Sigmoid colon (tissue), 4 donors: ENCODE measurements around the gene CEMP1.

Experiments used
- EP300 ChIP-seq, 4 donors: sonication (generic); formaldehyde crosslinking; IDR thresholded peaks; one replicate each; pipeline ENCODE4 v1.6.1; 2017; ENCODE audit warnings: antibody characterized with exemption in 4 of 4
- TF ChIP-seq, protein P1 (sequence below), 4 experiments: fragments of 450-650 bp in 3 of 4; fragments of 200-600 bp in 1 of 4; IDR thresholded peaks; one replicate each; pipeline ENCODE4 v1.5.1; 2016 to 2019; ENCODE audit warnings: antibody characterized with exemption in 4 of 4, mild to moderate bottlenecking in 3 of 4, moderate library complexity in 2 of 4

DNA sequence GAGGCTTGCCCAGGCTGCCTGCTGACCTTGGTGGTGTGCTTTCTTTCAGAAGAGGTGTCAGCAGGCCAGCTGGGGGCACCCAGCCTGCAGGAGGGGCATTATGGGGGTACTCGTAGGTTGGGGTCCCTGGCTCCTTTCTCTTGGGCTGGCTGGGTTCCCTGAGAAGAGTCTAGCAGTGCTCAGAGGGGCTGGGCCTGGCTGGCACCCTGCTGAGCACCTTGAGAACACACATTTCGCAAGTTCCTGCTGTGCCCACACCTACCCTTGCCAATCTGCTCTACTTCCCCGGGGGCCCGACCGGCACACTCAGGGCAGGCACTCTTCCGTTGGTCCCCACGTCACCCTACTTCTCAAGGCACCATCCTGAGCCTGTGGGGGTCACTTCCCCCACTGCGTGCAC is 5.1 kb downstream of the CEMP1 start:
- TF ChIP-seq, protein P1, sequence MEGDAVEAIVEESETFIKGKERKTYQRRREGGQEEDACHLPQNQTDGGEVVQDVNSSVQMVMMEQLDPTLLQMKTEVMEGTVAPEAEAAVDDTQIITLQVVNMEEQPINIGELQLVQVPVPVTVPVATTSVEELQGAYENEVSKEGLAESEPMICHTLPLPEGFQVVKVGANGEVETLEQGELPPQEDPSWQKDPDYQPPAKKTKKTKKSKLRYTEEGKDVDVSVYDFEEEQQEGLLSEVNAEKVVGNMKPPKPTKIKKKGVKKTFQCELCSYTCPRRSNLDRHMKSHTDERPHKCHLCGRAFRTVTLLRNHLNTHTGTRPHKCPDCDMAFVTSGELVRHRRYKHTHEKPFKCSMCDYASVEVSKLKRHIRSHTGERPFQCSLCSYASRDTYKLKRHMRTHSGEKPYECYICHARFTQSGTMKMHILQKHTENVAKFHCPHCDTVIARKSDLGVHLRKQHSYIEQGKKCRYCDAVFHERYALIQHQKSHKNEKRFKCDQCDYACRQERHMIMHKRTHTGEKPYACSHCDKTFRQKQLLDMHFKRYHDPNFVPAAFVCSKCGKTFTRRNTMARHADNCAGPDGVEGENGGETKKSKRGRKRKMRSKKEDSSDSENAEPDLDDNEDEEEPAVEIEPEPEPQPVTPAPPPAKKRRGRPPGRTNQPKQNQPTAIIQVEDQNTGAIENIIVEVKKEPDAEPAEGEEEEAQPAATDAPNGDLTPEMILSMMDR (IDR thresholded peaks at IDR 0.05): no peak
- TF ChIP-seq EP300 (IDR thresholded peaks at IDR 0.05): no peak
